K562 (cell line): ENCODE results near the gene OR9K2. TPM values are rescaled to one million over a fixed set of nuclear protein-coding genes. Genes with fewer than 3 reads are reported as not detected.
A peak's percentile ranks its signal among the peaks of the same experiment; 100 is the strongest.
"Not testable (repeated sequence)": the region's sequence is repeated elsewhere in the genome, so short reads cannot be mapped to it uniquely, and the experiment has no call there.

ENCODE experiments used
- ATAC-seq: fragments of 200-7000 bp; cut with Tn5 transposase; 3 replicates; pipeline ENCODE4 v1.9.1; 2020; ENCODE audit warnings: moderate library complexity
- BruUV-seq: library from RNA; stranded (reverse); fragments of 400-500 nt; replicated peaks from 2 replicates; lab custom pipeline; 2021; lab: Mats Ljungman, UMichigan
- CTCF ChIA-PET: fragments of 300-600 bp; formaldehyde crosslinking; extraction: SDS; loops from one replicate; lab custom pipeline; 2021; ENCODE audit warnings: low intra/inter-chr PET ratio; lab: Yijun Ruan, JAX
- POLR2A ChIA-PET: fragments of 300-600, 350-650 bp; sonication (Branson Sonifier 250); formaldehyde crosslinking; extraction: SDS; loops from one replicate; lab custom pipeline; 2021; ENCODE audit warnings: antibody characterized with exemption, inconsistent platforms; lab: Yijun Ruan, JAX
- DNase-seq, 4 experiments: peaks; one replicate each; pipeline versions ENCODE4 v3.0.0 to v3.0.0-alpha.2; 2011 to 2018; ENCODE audit warnings: low spot score in 3 of 4, mixed read lengths in 3 of 4; ENCODE audit errors: extremely low read depth in 1 of 4
- FAIRE-seq: peaks from 2 replicates; lab custom pipeline; 2011; peaks lifted over from hg19 to GRCh38; lab: Jason Lieb, UNC
- H2AFZ ChIP-seq: 2 replicates; pipeline ENCODE4 v1.6.0; 2011; ENCODE audit warnings: low read depth, low read length, control low read depth, inconsistent platforms
- H3K27ac ChIP-seq: fragments of 200-600 bp; 3 replicates; pipeline ENCODE4 v1.8.0; 2011; ENCODE audit warnings: low read depth, mild to moderate bottlenecking, control low read depth, inconsistent platforms, low read length, moderate library complexity, mixed read lengths; ENCODE audit errors: extremely low read depth
- H3K27me3 ChIP-seq, 2 experiments: fragments of 300-600 bp in 1 of 2; 2 replicates in 1 of 2; 3 replicates in 1 of 2; pipeline versions ENCODE4 v1.6.0 to v1.8.0; 2011; ENCODE audit warnings: inconsistent platforms in 2 of 2, low read length in 2 of 2, mild to moderate bottlenecking in 1 of 2, mixed read lengths in 1 of 2, moderate library complexity in 1 of 2; ENCODE audit not compliant: control insufficient read depth in 2 of 2, insufficient read depth in 2 of 2
- H3K36me3 ChIP-seq: fragments of 300-600 bp; 3 replicates; pipeline ENCODE4 v1.8.0; 2011; ENCODE audit warnings: mild to moderate bottlenecking, low read length, inconsistent platforms; ENCODE audit not compliant: control insufficient read depth, insufficient read depth
- H3K4me1 ChIP-seq, 2 experiments: fragments of 200-600 bp in 1 of 2; replicated peaks in 1 of 2; 2 replicates in 1 of 2; 3 replicates in 1 of 2; pipeline versions ENCODE4 v1.5.1 to v1.8.0; 2011; ENCODE audit warnings: inconsistent platforms in 2 of 2, low read length in 2 of 2, mild to moderate bottlenecking in 1 of 2, mixed read lengths in 1 of 2, moderate library complexity in 1 of 2; ENCODE audit not compliant: control insufficient read depth in 2 of 2, insufficient read depth in 2 of 2
- H3K4me2 ChIP-seq: 2 replicates; pipeline ENCODE4 v1.6.1; 2011; ENCODE audit warnings: low read length, control low read depth, inconsistent platforms, mixed read lengths; ENCODE audit not compliant: insufficient read depth
- H3K4me3 ChIP-seq: fragments of 200-600 bp; sonication (generic), shearing (Covaris generic); 2 replicates; pipeline ENCODE4 v1.5.1; 2016; ENCODE audit warnings: control low read depth, inconsistent platforms
- H3K79me2 ChIP-seq: fragments of 200-600 bp; 3 replicates; pipeline ENCODE4 v1.8.0; 2011; ENCODE audit warnings: low read length, inconsistent platforms; ENCODE audit not compliant: control insufficient read depth, insufficient read depth
- H3K9ac ChIP-seq, 2 experiments: 2 replicates each; pipeline versions ENCODE4 v1.6.0 to v1.6.1; 2011; ENCODE audit warnings: low read depth in 2 of 2, low read length in 2 of 2, control low read depth in 1 of 2, inconsistent platforms in 1 of 2, mild to moderate bottlenecking in 1 of 2, mixed read lengths in 1 of 2; ENCODE audit not compliant: insufficient read depth in 1 of 2
- H3K9me1 ChIP-seq: one replicate; pipeline ENCODE4 v1.6.0; 2011; ENCODE audit warnings: inconsistent platforms, mild to moderate bottlenecking, low read length, moderate library complexity; ENCODE audit not compliant: control insufficient read depth, insufficient read depth
- H3K9me3 ChIP-seq: replicated peaks from 2 replicates; pipeline ENCODE4 v1.5.1; 2011; ENCODE audit warnings: low read depth, low read length, inconsistent platforms; ENCODE audit not compliant: control insufficient read depth, insufficient read depth
- H4K20me1 ChIP-seq: replicated peaks from 2 replicates; pipeline ENCODE4 v1.6.1; 2011; ENCODE audit warnings: low read length, inconsistent platforms, mixed read lengths; ENCODE audit not compliant: control insufficient read depth, insufficient read depth
- FOXA3 ChIP-seq, 2 experiments: fragments of 450-650 bp in 1 of 2; sonication (generic) in 1 of 2; formaldehyde crosslinking; IDR thresholded peaks in 1 of 2; conservative IDR thresholded peaks in 1 of 2; 2 replicates each; pipeline versions ENCODE4 v1.4.0 to v1.8.0; 2020 to 2022; ENCODE audit warnings: mild to moderate bottlenecking in 2 of 2, missing genetic modification reagents in 1 of 2
- JUND ChIP-seq, 2 experiments: IDR thresholded peaks; 2 replicates in 1 of 2; 3 replicates in 1 of 2; pipeline ENCODE4 v1.6.1; 2011; ENCODE audit warnings: borderline replicate concordance in 2 of 2, low read depth in 2 of 2, low read length in 2 of 2, improper control_type of control experiment in 1 of 2, missing biosample characterization in 1 of 2, missing genetic modification characterization in 1 of 2, missing genetic modification reagents in 1 of 2
- ZNF561 ChIP-seq: fragments of 450-650 bp; formaldehyde crosslinking; conservative IDR thresholded peaks from 2 replicates; pipeline ENCODE4 v1.4.0; 2020; ENCODE audit warnings: mild to moderate bottlenecking, moderate library complexity
- ZNF57 ChIP-seq: fragments of 450-650 bp; formaldehyde crosslinking; IDR thresholded peaks from 2 replicates; pipeline ENCODE4 v1.4.0; 2020; ENCODE audit warnings: mild to moderate bottlenecking, moderate library complexity
- ZSCAN29 ChIP-seq: fragments of 450-650 bp; IDR thresholded peaks from 2 replicates; pipeline ENCODE4 v1.6.1; 2017
- WGBS: fragments of 100-300 bp; shearing (Covaris generic); methylation state at CpG from one replicate; pipeline ENCODE4 v1.1.6; 2016; ENCODE audit warnings: low coverage, mixed read lengths; ENCODE audit not compliant: insufficient coverage; ENCODE audit errors: missing lambda C conversion rate; 5-methylcytosine and 5-hydroxymethylcytosine counted together
- in situ Hi-C: fragments of 300-500 bp; cut with MboI; formaldehyde crosslinking; loops from 4 replicates; pipeline ENCODE4 v1.15.0; 2018; ENCODE audit warnings: inconsistent platforms, mixed read lengths
- intact Hi-C: fragments of 100-400 bp; cut with micrococcal nuclease; formaldehyde crosslinking; loops from 2 replicates; pipeline ENCODE4 v1.14.2; 2022
- polyA plus RNA-seq, 8 experiments: library from polyadenylated mRNA; depleted of rRNA in 4 of 8; stranded (reverse) in 5 of 8; unstranded in 3 of 8; fragments of >200 nt; fragmentation: Nextera tagmentation in 2 of 8; fragmentation: Illumina TruSeq in 1 of 8; extraction: Ambion mirVana in 2 of 8; extraction: Trizol in 1 of 8; gene quantifications; 2 replicates each; pipeline versions ENCODE4 v1.2.1 to v1.2.3, GENCODE V29; 2011 to 2014; ENCODE audit warnings: inconsistent platforms in 1 of 8, missing spikeins in 1 of 8
- total RNA-seq, 7 experiments: library from RNA; depleted of rRNA in 6 of 7; stranded (reverse); fragments of >200 nt in 6 of 7; fragmentation: Illumina TruSeq in 2 of 7; extraction: Trizol in 2 of 7; gene quantifications; 2 replicates each; pipeline versions ENCODE4 v1.2.1 to v1.2.3, GENCODE V29; 2011 to 2021; ENCODE audit warnings: low replicate concordance in 1 of 7
- TF ChIP-seq, protein P1 (sequence below): fragments of 450-650 bp; IDR thresholded peaks from 2 replicates; pipeline ENCODE4 v1.6.1; 2016; ENCODE audit warnings: low read depth, mild to moderate bottlenecking, moderate library complexity

The OR9K2 gene
- total and polyA plus RNA-seq, 9 of the 15 experiments (the other 6 are each of a cell fraction or from before 2014, with no cell fraction given): not detected

DNA sequence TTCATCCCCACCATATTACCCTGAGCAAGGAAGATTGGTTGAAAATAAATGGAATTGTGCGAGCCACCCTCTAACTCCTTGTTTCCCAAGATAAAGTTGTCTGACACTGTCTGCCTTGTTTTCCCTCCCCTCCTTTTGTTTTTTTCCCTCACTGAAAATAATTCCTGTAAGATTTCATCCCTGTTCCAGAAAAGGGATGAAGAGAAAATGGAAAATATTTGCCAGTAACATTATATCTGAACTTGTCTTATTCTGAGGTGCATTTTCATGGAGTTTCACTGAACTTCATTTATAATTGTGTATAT is 17.3 kb downstream of the OR9K2 start:
- no peak for FAIRE-seq

DNA sequence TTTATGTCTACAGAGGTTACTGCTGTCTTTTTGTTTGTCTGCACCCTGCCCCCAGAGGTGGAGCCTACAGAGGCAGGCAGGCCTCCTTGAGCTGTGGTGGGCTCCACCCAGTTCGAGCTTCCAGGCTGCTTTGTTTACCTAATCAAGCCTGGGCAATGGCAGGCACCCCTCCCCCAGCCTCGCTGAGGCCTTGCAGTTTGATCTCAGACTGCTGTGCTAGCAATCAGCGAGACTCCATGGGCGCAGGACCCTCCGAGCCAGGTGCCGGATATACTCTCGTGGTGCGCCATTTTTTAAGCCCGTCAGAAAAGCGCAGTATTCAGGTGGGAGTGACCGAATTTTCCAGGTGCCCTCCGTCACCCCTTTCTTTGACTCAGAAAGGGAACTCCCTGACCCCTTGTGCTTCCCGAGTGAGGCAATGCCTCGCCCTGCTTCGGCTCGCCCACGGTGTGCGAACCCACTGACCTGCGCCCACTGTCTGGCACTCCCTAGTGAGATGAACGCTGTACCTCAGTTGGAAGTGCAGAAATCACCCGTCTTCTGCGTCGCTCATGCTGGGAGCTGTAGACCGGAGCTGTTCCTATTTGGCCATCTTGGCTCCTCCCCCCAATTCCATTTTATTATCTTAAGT is 40.9 kb downstream of the OR9K2 start:
- H3K9me3 ChIP-seq, CTCF ChIA-PET, H3K36me3 ChIP-seq, ATAC-seq, FAIRE-seq, H3K79me2 ChIP-seq, intact Hi-C loops, POLR2A ChIA-PET, H3K27me3 ChIP-seq, H3K9me1 ChIP-seq, in situ Hi-C loops, H3K4me3 ChIP-seq, H4K20me1 ChIP-seq, H3K4me1 ChIP-seq, BruUV-seq: not testable (repeated sequence)
- DNase-seq: peak in 1 of 4 experiments; percentile 12
- Histone ChIP-seq H2AFZ (peak overlapping the region; percentile 86), H3K27ac (peak overlapping the region; percentile 30; the same call in 1 of the 3 replicates), H3K4me2 (peak overlapping the region; percentile 66), H3K9ac (peak overlapping the region in 1 of 2 experiments; percentile 78; a peak in 2 of 4 replicates)
- WGBS: 9% methylated on average over 19 of the region's 24 CpGs
- TF ChIP-seq FOXA3 (CRISPR knock-in tag; conservative IDR thresholded peaks at IDR 0.05 in 1 of 2, IDR thresholded peaks at IDR 0.05 in 1 of 2) (peak in 1 of 2 experiments; percentile 35; a peak in 1 of 4 replicates), ZSCAN29 (peak; percentile 34; the same call in 1 of the 2 replicates)

More for the DNA sequence above, 17.3 kb downstream of the OR9K2 start:
- intact Hi-C loops: loop anchor here (1.0 to 10.0 kb wide), 4 partner anchors 70 to 439 kb away; no protein-coding TSS in a partner anchor
- Histone ChIP-seq H4K20me1 (no peaks in the 10 kb centered on the region), H3K4me1 (no peaks in the 10 kb centered on the region), H3K9me1 (no peaks in the 10 kb centered on the region), H3K27ac (no peak overlapping the region), H3K9me3 (no peaks in the 10 kb centered on the region), H3K4me3 (no peak overlapping the region), H3K79me2 (no peaks in the 10 kb centered on the region), H3K4me2 (no peak overlapping the region), H3K9ac (no peak overlapping the region), H2AFZ (no peak overlapping the region), H3K27me3 (no peaks in the 10 kb centered on the region; a peak in 1 of 5 replicates), H3K36me3 (no peaks in the 10 kb centered on the region)
- ATAC-seq (no peak), DNase-seq (no peak)
- in situ Hi-C loops: loop anchor here (10.0 kb wide), 1 partner anchor 149 kb away; no protein-coding TSS in a partner anchor
- ChIA-PET CTCF (interaction anchor here (0.5 to 2.3 kb wide), 4 partner anchors 75 to 476 kb away, joined by 3 to 13 read pairs (median 4); no protein-coding TSS in a partner anchor), POLR2A (no interaction called here)
- BruUV-seq: no TSS peak
- 0% methylated on average over 1 of the region's 1 CpG for WGBS
- TF ChIP-seq JUND (IDR thresholded peaks at IDR 0.05; ENCODE audit: borderline replicate concordance, low read depth, low read length) (no peak), JUND (tag; IDR thresholded peaks at IDR 0.05; ENCODE audit: borderline replicate concordance, low read depth, low read length) (no peak), ZNF561 (CRISPR knock-in tag) (no peak), ZNF57 (no peak)
- TF ChIP-seq, protein P1, sequence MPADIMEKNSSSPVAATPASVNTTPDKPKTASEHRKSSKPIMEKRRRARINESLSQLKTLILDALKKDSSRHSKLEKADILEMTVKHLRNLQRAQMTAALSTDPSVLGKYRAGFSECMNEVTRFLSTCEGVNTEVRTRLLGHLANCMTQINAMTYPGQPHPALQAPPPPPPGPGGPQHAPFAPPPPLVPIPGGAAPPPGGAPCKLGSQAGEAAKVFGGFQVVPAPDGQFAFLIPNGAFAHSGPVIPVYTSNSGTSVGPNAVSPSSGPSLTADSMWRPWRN: no peak
- TF ChIP-seq, all 486 proteins: peak for 0
